ENCODE results near the gene COL16A1. TPM values are rescaled to one million over a fixed set of nuclear protein-coding genes. Genes with fewer than 3 reads are reported as not detected.

COL16A1 gene
- total RNA-seq, 6 experiments from 2014 or later = 74.1 to 100 (median 87.6) TPM

DNA sequence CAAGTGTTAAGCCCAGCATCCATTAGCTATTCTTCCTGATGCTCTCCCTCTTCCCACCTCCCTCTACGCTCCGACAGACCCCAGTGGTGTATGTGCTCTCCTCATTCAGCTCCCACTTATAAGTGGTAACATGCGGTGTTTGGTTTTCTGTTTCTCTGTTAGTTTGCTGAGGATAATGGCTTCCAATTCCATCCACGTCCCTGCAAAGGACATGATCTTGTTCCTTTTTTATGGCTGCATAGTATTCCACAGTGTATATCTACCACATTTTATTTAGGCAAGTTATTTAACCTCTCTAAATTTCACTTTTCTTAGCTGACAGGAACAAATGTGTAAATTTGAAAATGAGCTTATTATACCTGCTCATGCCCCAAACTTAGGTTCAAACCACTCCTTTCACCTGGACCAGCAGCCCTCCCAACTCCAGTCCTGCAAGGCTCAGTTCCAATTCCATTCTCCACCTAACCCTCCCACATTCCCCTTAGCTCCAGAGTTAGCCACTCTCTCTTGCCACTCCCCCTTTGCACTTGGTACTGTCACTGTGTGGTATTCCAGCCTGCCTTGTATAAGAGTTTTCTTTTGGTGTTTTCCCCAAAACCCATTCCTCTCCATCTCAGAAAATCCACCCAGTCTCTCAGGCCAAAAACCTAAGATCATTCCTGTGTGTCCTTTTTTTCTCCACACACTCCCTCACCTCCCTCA, 57.4 kb downstream of the COL16A1 start:
- H3K36me3 Mint-ChIP-seq (ENCODE audit: low read depth) = no peaks in the 10 kb centered on the region
- H3K4me3 Mint-ChIP-seq = peak overlapping the region; percentile 97
- TF ChIP-seq, protein P1, sequence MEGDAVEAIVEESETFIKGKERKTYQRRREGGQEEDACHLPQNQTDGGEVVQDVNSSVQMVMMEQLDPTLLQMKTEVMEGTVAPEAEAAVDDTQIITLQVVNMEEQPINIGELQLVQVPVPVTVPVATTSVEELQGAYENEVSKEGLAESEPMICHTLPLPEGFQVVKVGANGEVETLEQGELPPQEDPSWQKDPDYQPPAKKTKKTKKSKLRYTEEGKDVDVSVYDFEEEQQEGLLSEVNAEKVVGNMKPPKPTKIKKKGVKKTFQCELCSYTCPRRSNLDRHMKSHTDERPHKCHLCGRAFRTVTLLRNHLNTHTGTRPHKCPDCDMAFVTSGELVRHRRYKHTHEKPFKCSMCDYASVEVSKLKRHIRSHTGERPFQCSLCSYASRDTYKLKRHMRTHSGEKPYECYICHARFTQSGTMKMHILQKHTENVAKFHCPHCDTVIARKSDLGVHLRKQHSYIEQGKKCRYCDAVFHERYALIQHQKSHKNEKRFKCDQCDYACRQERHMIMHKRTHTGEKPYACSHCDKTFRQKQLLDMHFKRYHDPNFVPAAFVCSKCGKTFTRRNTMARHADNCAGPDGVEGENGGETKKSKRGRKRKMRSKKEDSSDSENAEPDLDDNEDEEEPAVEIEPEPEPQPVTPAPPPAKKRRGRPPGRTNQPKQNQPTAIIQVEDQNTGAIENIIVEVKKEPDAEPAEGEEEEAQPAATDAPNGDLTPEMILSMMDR (IDR thresholded peaks at IDR 0.05) = no peak
- DNase-seq = no peak
- peak overlapping the region; percentile 100 for H3K27ac Mint-ChIP-seq
- H3K9me3 Mint-ChIP-seq = no peaks in the 10 kb centered on the region
- peaks cover 3% of the 10 kb centered on the region; the same call in 1 of the 2 replicates for H3K27me3 Mint-ChIP-seq (ENCODE audit: insufficient read depth)
- H3K4me1 Mint-ChIP-seq (ENCODE audit: low read depth) = peaks cover 53% of the 10 kb centered on the region

DNA sequence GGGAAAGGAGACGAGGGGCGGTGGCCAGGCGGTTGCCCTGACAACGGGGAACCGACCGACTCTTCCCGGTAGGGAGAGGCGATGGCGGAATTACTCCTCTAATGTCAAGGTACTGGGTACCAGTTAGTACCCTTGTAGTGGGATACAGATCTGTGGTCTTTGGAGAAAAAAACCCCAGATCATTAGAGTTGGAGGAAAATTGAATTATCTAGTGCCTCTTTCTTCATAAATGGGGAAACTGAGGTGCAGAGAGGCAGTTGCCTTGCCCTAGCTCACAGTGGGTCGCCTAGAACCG, 58.6 kb downstream of the COL16A1 start:
- Mint-ChIP-seq H3K27me3 (ENCODE audit: insufficient read depth) (peaks cover 3% of the 10 kb centered on the region; the same call in 1 of the 2 replicates), H3K9me3 (no peaks in the 10 kb centered on the region), H3K27ac (peak overlapping the region; percentile 100), H3K36me3 (ENCODE audit: low read depth) (no peaks in the 10 kb centered on the region), H3K4me3 (peak overlapping the region; percentile 97), H3K4me1 (ENCODE audit: low read depth) (peaks cover 42% of the 10 kb centered on the region)
- no peak for DNase-seq
- TF ChIP-seq, protein P1 (IDR thresholded peaks at IDR 0.05) = no peak

DNA sequence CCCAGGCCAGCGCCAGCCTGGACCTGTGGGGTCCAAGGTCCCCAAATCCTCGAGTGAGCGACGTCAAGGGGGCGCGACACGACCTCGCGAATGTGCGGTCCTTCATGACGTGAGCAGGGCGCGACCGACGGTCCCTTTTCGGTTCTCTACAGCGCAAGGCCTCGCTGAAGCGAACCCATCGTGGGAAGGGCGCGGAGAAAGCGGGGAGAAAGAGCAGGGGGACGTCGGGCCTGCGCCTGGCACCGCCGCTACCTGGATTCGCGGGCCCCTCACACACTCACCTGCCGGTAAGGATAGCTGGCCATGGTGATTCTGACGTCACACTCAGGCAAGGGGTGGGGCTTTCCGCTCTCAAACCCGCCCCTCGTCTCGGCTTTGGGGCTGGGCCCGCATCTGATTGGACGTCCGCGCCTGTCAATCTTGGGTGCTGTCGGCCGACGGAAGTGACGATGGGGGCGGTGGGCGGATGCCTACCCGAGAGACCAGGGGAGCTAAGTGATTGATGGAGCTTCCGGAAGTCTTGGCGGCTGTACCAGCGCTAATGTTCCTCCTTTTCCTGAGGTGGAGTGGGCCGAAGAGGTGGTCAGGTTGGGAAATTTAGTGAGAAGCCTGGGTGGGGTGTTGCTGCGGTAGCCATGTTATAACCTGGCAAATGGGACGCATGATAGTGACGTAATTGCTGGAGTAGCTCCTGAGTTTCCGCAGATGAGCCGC, 59.1 kb downstream of the COL16A1 start, which contains the start of gene PEF1:
Gene PEF1, minus strand, starts transcription at position 317 of the 714 bp plus-strand sequence. Its CDS starts 12 bp downstream, at position 305.
- no peaks in the 10 kb centered on the region for H3K27me3 Mint-ChIP-seq (ENCODE audit: insufficient read depth)
- no peaks in the 10 kb centered on the region for H3K36me3 Mint-ChIP-seq (ENCODE audit: low read depth)
- TF ChIP-seq, protein P1 (IDR thresholded peaks at IDR 0.05) = no peak
- no peaks in the 10 kb centered on the region for H3K9me3 Mint-ChIP-seq
- peaks cover 37% of the 10 kb centered on the region for H3K4me1 Mint-ChIP-seq (ENCODE audit: low read depth)
- peak within 1 kb of the TSS; percentile 97 for H3K4me3 Mint-ChIP-seq
- H3K27ac Mint-ChIP-seq = peak within 1 kb of the TSS; percentile 100
- DNase-seq = peak; percentile 98

DNA sequence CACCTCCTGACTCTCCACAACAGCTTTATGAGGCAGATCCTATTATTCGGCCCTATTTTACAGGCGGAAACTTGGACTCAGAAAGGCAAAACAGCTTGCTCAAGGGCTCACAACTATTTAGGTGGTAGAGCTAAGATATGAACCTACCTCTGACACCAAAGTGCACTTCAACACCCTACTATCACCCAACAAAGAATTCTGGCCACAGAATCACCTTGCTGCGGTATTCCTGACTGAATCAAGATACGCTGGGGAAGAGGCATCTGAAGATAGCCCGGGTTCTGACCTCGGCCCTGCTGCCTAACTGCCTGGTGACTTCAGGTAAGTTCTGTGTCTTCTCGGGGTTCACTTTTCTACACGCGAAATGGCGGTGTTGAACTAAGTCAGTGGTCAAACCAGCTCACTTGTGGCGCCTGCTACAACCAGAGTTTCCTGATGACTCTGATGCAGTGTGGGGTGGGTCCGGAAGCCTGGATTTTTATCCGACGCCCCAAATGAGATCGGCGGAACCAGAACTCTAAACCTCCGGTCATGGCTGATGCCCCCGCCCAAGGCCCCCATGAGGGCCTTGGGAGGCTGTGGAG, 59.7 kb downstream of the COL16A1 start:
- Mint-ChIP-seq H3K9me3 (no peaks in the 10 kb centered on the region), H3K27me3 (ENCODE audit: insufficient read depth) (no peaks in the 10 kb centered on the region), H3K27ac (peak overlapping the region; percentile 100), H3K36me3 (ENCODE audit: low read depth) (no peaks in the 10 kb centered on the region), H3K4me3 (peak overlapping the region; percentile 97), H3K4me1 (ENCODE audit: low read depth) (peaks cover 36% of the 10 kb centered on the region)
- TF ChIP-seq, protein P1 (IDR thresholded peaks at IDR 0.05) = no peak
- DNase-seq = peak; percentile 25

DNA sequence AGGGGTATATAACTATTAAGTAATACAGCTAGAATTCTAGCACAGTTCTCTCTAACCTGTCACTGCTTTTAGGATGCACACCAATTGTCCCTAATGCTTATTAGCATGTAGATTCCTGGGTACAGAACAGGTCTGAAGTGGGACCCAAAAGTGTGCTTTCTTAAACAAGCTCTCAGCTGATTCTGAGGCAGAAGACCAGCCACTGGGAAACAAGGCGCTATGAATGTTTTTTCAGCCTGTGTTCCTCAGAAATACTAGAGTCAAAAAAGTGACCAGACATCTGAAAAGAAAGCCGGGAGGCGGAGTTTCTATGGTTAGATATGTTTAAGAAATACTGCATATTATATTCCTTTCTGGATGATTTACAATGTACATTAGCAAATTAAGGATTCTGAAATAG, 60.9 kb downstream of the COL16A1 start:
- no peaks in the 10 kb centered on the region for H3K27me3 Mint-ChIP-seq (ENCODE audit: insufficient read depth)
- no peak overlapping the region for H3K27ac Mint-ChIP-seq
- no peaks in the 10 kb centered on the region for H3K36me3 Mint-ChIP-seq (ENCODE audit: low read depth)
- no peaks in the 10 kb centered on the region for H3K9me3 Mint-ChIP-seq
- H3K4me3 Mint-ChIP-seq = no peak overlapping the region
- DNase-seq = no peak
- H3K4me1 Mint-ChIP-seq (ENCODE audit: low read depth) = peaks cover 40% of the 10 kb centered on the region
- TF ChIP-seq, protein P1 (IDR thresholded peaks at IDR 0.05) = no peak
